Thoracic aorta (tissue), 2 donors: ENCODE measurements around the gene SECISBP2L. TPM values are rescaled to one million over a fixed set of nuclear protein-coding genes. Genes with fewer than 3 reads are reported as not detected.
A peak's percentile ranks its signal among the peaks of the same experiment; 100 is the strongest.

ENCODE experiments used
- ATAC-seq: fragments of 150-250 bp; one replicate; pipeline ENCODE4 v1.8.0; 2017; ENCODE audit warnings: low read depth; ENCODE audit not compliant: insufficient number of reproducible peaks, low FRiP score
- DNase-seq: peaks from one replicate; pipeline ENCODE4 v3.0.0-alpha.2; 2020; ENCODE audit warnings: low spot score
- H3K27ac ChIP-seq, 2 donors: fragments of 200-600 bp; sonication (generic); 1 replicate in 1 of 2; 2 replicates in 1 of 2; pipeline ENCODE4 v1.5.1; 2016; ENCODE audit warnings: mild to moderate bottlenecking in 2 of 2, moderate library complexity in 2 of 2
- H3K27me3 ChIP-seq: fragments of 200-600 bp; sonication (generic); replicated peaks from 2 replicates; pipeline ENCODE4 v1.6.0; 2016; ENCODE audit warnings: mild to moderate bottlenecking; ENCODE audit not compliant: insufficient read depth
- H3K36me3 ChIP-seq: fragments of 200-600 bp; sonication (generic); one replicate; pipeline ENCODE4 v1.5.1; 2016
- H3K4me1 ChIP-seq, 2 donors: fragments of 200-600 bp; sonication (generic); 1 replicate in 1 of 2; 2 replicates in 1 of 2; pipeline versions ENCODE4 v1.5.1 to v1.6.0; 2016; ENCODE audit warnings: low read depth in 2 of 2, mild to moderate bottlenecking in 1 of 2; ENCODE audit not compliant: control insufficient read depth in 1 of 2
- H3K4me3 ChIP-seq: fragments of 200-600 bp; sonication (generic); 2 replicates; pipeline ENCODE4 v1.5.1; 2016; ENCODE audit warnings: mild to moderate bottlenecking
- H3K9me3 ChIP-seq: fragments of 200-600 bp; sonication (generic); 2 replicates; pipeline ENCODE4 v1.5.1; 2016
- CTCF ChIP-seq: fragments of 200-600 bp; sonication (generic); IDR thresholded peaks from one replicate; pipeline ENCODE4 v1.5.1; 2019; ENCODE audit warnings: antibody characterized with exemption
- total RNA-seq, 2 donors: library from RNA; depleted of rRNA; stranded (reverse); fragments of >200 nt; gene quantifications; one replicate each; pipeline versions ENCODE4 v1.1.0 to v1.2.3, GENCODE V29; 2016

SECISBP2L gene
- total RNA-seq, 2 donors from 2014 or later, result 34.9 to 55.2 TPM

- DNase-seq (no peak), ATAC-seq (no peak)
- no peak for TF ChIP-seq CTCF
- H3K36me3 ChIP-seq, result no peaks in the 10 kb centered on the region
- H3K27me3 ChIP-seq, result no peaks in the 10 kb centered on the region
- H3K4me1 ChIP-seq, result peaks cover 17 to 47% of the 10 kb centered on the region in 2 donors
- no peaks in the 10 kb centered on the region for H3K9me3 ChIP-seq
- H3K27ac ChIP-seq, result peak overlapping the region; percentile 69 to 72
- H3K4me3 ChIP-seq, result no peak overlapping the region
These were observed 79.5 kb downstream of the SECISBP2L start for GRCh38 chr15:48966595-48967301.

- H3K36me3 ChIP-seq, result no peaks in the 10 kb centered on the region
- no peak for ATAC-seq
- H3K9me3 ChIP-seq, result no peaks in the 10 kb centered on the region
- H3K4me3 ChIP-seq, result no peak overlapping the region
- H3K27ac ChIP-seq, result peak overlapping the region; percentile 69 to 72
- no peak for TF ChIP-seq CTCF
- no peak for DNase-seq
- no peaks in the 10 kb centered on the region for H3K27me3 ChIP-seq
- H3K4me1 ChIP-seq, result peaks cover 17 to 54% of the 10 kb centered on the region in 2 donors
These were observed 80.3 kb downstream of the SECISBP2L start for GRCh38 chr15:48965972-48966371.

- no peak for TF ChIP-seq CTCF
- H3K9me3 ChIP-seq, result no peaks in the 10 kb centered on the region
- ATAC-seq, result no peak
These were observed 81.3 kb downstream of the SECISBP2L start for GRCh38 chr15:48964898-48965297.

GRCh38 chr15:48963524-48964113, 82.6 kb downstream of the SECISBP2L start, which contains the start of gene SHC4:
Gene SHC4 (minus strand): TSS chr15:48963919. CDS start chr15:48963015, 904 bp downstream.
- Histone ChIP-seq H3K4me1 (peaks cover 17 to 55% of the 10 kb centered on the region in 2 donors), H3K9me3 (no peaks in the 10 kb centered on the region), H3K36me3 (no peaks in the 10 kb centered on the region), H3K27ac (peak within 1 kb of the TSS; percentile 16 to 61), H3K27me3 (no peaks in the 10 kb centered on the region), H3K4me3 (peak within 1 kb of the TSS; percentile 75)
- ATAC-seq (peak; percentile 57), DNase-seq (no peak)
- no peak for TF ChIP-seq CTCF

More at GRCh38 chr15:48964898-48965297, 81.3 kb downstream of the SECISBP2L start:
- Histone ChIP-seq H3K4me3 (no peak overlapping the region), H3K4me1 (peaks cover 17 to 55% of the 10 kb centered on the region in 2 donors), H3K27me3 (no peaks in the 10 kb centered on the region), H3K36me3 (no peaks in the 10 kb centered on the region), H3K27ac (no peak overlapping the region)
- no peak for DNase-seq

- ATAC-seq (peak; percentile 10), DNase-seq (no peak)
- no peaks in the 10 kb centered on the region for H3K9me3 ChIP-seq
- peaks cover 17 to 52% of the 10 kb centered on the region in 2 donors for H3K4me1 ChIP-seq
- TF ChIP-seq CTCF, result no peak
- H3K36me3 ChIP-seq, result no peaks in the 10 kb centered on the region
- H3K4me3 ChIP-seq, result peak overlapping the region; percentile 75
- peak overlapping the region; percentile 16 to 61 for H3K27ac ChIP-seq
- H3K27me3 ChIP-seq, result no peaks in the 10 kb centered on the region
These were observed 83.4 kb downstream of the SECISBP2L start for GRCh38 chr15:48962662-48963523.
